K562 (cell line): ENCODE results near the gene TICRR. TPM values are rescaled to one million over a fixed set of nuclear protein-coding genes. Genes with fewer than 3 reads are reported as not detected.

Experiments used
- ARID4B ChIP-seq: sonication (generic); formaldehyde crosslinking; IDR thresholded peaks from 2 replicates; pipeline ENCODE4 v1.8.0; 2022; ENCODE audit warnings: mild to moderate bottlenecking, missing genetic modification reagents
- CEBPB ChIP-seq: fragments of 450-650 bp; IDR thresholded peaks from 2 replicates; pipeline ENCODE4 v1.6.1; 2016; ENCODE audit warnings: missing genetic modification characterization, missing compliant biosample characterization
- CHCHD3 ChIP-seq: fragments of 250-450 bp; sonication (Bioruptor Pico); IDR thresholded peaks from 2 replicates; pipeline ENCODE4 v2.1.2; 2022; ENCODE audit warnings: mild to moderate bottlenecking
- EGR1 ChIP-seq: fragments of 450-650 bp; conservative IDR thresholded peaks from 2 replicates; pipeline ENCODE4 v1.6.1; 2017; ENCODE audit warnings: mild to moderate bottlenecking
- HMGN3 ChIP-seq: IDR thresholded peaks from 2 replicates; pipeline ENCODE4 v1.6.1; 2011; ENCODE audit warnings: borderline replicate concordance, low read depth, mild to moderate bottlenecking, mixed read lengths, low read length; ENCODE audit not compliant: insufficient read length; ENCODE audit errors: extremely low read depth
- JUN ChIP-seq, 2 experiments: sonication (generic) in 1 of 2; formaldehyde crosslinking in 1 of 2; IDR thresholded peaks; 2 replicates each; pipeline versions ENCODE4 v1.6.1 to v1.8.0; 2012 to 2022; ENCODE audit warnings: borderline replicate concordance in 2 of 2, mild to moderate bottlenecking in 2 of 2, improper control_type of control experiment in 1 of 2, low read depth in 1 of 2, low read length in 1 of 2, missing genetic modification reagents in 1 of 2
- NR3C1 ChIP-seq: sonication (generic); formaldehyde crosslinking; IDR thresholded peaks from 2 replicates; pipeline ENCODE4 v1.8.1; 2022; ENCODE audit warnings: missing genetic modification reagents
- SAP30 ChIP-seq: fragments of 200-600 bp; sonication (generic); IDR thresholded peaks from 2 replicates; pipeline ENCODE4 v1.6.1; 2012; ENCODE audit warnings: borderline replicate concordance, low read depth, mild to moderate bottlenecking, moderate library complexity, low read length, control low read depth, inconsistent platforms; ENCODE audit not compliant: insufficient read depth, poor library complexity, severe bottlenecking
- ZNF134 ChIP-seq: fragments of 250-450 bp; sonication (Bioruptor Pico); conservative IDR thresholded peaks from 2 replicates; pipeline ENCODE4 v1.4.0; 2020
- polyA plus RNA-seq, 8 experiments: library from polyadenylated mRNA; depleted of rRNA in 4 of 8; stranded (reverse) in 5 of 8; unstranded in 3 of 8; fragments of >200 nt; fragmentation: Nextera tagmentation in 2 of 8; fragmentation: Illumina TruSeq in 1 of 8; extraction: Ambion mirVana in 2 of 8; extraction: Trizol in 1 of 8; gene quantifications; 2 replicates each; pipeline versions ENCODE4 v1.2.1 to v1.2.3, GENCODE V29; 2011 to 2014; ENCODE audit warnings: inconsistent platforms in 1 of 8, missing spikeins in 1 of 8
- total RNA-seq, 7 experiments: library from RNA; depleted of rRNA in 6 of 7; stranded (reverse); fragments of >200 nt in 6 of 7; fragmentation: Illumina TruSeq in 2 of 7; extraction: Trizol in 2 of 7; gene quantifications; 2 replicates each; pipeline versions ENCODE4 v1.2.1 to v1.2.3, GENCODE V29; 2011 to 2021; ENCODE audit warnings: low replicate concordance in 1 of 7
- TF ChIP-seq, protein P1 (sequence below): fragments of 450-650 bp; IDR thresholded peaks from 2 replicates; pipeline ENCODE4 v1.6.1; 2017; ENCODE audit warnings: antibody characterized with exemption, mild to moderate bottlenecking
- TF ChIP-seq, protein P2 (sequence below), 2 experiments: fragments of 450-650 bp in 1 of 2; IDR thresholded peaks; 2 replicates each; pipeline ENCODE4 v1.6.1; 2011 to 2017; ENCODE audit warnings: low read depth in 2 of 2, antibody characterized with exemption in 1 of 2, borderline replicate concordance in 1 of 2, low read length in 1 of 2, mild to moderate bottlenecking in 1 of 2, mixed read lengths in 1 of 2; ENCODE audit not compliant: control insufficient read depth in 1 of 2

Gene TICRR
- total and polyA plus RNA-seq, 9 of the 15 experiments (the other 6 are each of a cell fraction or from before 2014, with no cell fraction given), result 0.84 to 22.9 (median 13.7) TPM

DNA sequence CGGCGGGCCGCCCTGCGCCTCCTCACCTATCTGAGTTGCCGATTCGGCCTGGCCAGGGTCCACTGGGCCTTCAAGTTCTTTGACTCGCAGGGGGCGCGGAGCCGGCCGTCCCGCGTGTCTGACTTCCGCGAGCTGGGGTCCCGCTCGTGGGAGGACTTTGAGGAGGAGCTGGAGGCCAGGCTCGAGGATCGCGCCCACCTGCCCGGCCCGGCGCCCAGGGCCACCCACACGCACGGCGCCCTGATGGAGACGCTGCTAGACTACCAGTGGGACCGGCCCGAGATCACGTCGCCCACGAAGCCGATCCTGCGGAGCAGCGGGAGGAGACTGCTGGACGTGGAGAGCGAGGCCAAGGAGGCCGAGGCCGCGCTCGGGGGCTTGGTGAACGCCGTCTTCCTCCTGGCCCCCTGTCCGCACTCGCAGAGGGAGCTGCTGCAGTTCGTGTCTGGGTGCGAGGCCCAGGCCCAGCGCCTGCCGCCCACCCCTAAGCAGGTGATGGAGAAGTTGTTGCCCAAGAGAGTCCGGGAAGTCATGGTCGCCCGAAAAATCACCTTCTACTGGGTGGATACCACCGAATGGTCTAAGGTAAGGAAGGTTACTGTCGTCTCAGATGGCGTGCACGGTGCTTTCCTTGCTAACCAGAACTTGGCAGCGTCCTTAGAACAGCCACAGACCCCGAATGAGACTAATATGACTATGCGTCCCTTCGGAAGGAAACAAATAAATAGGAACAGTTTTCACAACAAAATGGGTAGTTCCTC is 567 bp downstream of the TICRR start (continued):
- TF ChIP-seq, protein P1, sequence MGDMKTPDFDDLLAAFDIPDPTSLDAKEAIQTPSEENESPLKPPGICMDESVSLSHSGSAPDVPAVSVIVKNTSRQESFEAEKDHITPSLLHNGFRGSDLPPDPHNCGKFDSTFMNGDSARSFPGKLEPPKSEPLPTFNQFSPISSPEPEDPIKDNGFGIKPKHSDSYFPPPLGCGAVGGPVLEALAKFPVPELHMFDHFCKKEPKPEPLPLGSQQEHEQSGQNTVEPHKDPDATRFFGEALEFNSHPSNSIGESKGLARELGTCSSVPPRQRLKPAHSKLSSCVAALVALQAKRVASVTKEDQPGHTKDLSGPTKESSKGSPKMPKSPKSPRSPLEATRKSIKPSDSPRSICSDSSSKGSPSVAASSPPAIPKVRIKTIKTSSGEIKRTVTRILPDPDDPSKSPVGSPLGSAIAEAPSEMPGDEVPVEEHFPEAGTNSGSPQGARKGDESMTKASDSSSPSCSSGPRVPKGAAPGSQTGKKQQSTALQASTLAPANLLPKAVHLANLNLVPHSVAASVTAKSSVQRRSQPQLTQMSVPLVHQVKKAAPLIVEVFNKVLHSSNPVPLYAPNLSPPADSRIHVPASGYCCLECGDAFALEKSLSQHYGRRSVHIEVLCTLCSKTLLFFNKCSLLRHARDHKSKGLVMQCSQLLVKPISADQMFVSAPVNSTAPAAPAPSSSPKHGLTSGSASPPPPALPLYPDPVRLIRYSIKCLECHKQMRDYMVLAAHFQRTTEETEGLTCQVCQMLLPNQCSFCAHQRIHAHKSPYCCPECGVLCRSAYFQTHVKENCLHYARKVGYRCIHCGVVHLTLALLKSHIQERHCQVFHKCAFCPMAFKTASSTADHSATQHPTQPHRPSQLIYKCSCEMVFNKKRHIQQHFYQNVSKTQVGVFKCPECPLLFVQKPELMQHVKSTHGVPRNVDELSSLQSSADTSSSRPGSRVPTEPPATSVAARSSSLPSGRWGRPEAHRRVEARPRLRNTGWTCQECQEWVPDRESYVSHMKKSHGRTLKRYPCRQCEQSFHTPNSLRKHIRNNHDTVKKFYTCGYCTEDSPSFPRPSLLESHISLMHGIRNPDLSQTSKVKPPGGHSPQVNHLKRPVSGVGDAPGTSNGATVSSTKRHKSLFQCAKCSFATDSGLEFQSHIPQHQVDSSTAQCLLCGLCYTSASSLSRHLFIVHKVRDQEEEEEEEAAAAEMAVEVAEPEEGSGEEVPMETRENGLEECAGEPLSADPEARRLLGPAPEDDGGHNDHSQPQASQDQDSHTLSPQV, result 0 out of 2 replicates have a peak, but pooled peaks have one; percentile 7
- TF ChIP-seq CEBPB (tag) (peak; percentile 72), ZNF134 (peak; percentile 99), ARID4B (CRISPR knock-in tag) (peak; percentile 69), CHCHD3 (CRISPR knock-in tag) (no peak), HMGN3 (peak; percentile 19), JUN (IDR thresholded peaks at IDR 0.05; ENCODE audit: borderline replicate concordance, low read depth, low read length) (no peak), JUN (CRISPR knock-in tag; IDR thresholded peaks at IDR 0.05; ENCODE audit: borderline replicate concordance) (no peak), EGR1 (peak; percentile 38; the same call in 1 of the 2 replicates), SAP30 (peak; percentile 90), NR3C1 (CRISPR knock-in tag) (peak; percentile 31; the same call in 1 of the 2 replicates)
- TF ChIP-seq, protein P2, sequence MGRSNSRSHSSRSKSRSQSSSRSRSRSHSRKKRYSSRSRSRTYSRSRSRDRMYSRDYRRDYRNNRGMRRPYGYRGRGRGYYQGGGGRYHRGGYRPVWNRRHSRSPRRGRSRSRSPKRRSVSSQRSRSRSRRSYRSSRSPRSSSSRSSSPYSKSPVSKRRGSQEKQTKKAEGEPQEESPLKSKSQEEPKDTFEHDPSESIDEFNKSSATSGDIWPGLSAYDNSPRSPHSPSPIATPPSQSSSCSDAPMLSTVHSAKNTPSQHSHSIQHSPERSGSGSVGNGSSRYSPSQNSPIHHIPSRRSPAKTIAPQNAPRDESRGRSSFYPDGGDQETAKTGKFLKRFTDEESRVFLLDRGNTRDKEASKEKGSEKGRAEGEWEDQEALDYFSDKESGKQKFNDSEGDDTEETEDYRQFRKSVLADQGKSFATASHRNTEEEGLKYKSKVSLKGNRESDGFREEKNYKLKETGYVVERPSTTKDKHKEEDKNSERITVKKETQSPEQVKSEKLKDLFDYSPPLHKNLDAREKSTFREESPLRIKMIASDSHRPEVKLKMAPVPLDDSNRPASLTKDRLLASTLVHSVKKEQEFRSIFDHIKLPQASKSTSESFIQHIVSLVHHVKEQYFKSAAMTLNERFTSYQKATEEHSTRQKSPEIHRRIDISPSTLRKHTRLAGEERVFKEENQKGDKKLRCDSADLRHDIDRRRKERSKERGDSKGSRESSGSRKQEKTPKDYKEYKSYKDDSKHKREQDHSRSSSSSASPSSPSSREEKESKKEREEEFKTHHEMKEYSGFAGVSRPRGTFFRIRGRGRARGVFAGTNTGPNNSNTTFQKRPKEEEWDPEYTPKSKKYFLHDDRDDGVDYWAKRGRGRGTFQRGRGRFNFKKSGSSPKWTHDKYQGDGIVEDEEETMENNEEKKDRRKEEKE (IDR thresholded peaks at IDR 0.05; ENCODE audit: borderline replicate concordance in 1 of 2, control insufficient read depth in 1 of 2, low read depth in 2 of 2, low read length in 1 of 2), result no peak
